ENCODE data around the gene HIGD1C.

HIGD1C gene

GRCh38 chr12:50981319-50982239 is 29.2 kb downstream of the HIGD1C start:
- TF ChIP-seq CTCF (IDR thresholded peaks at IDR 0.05): no peak
- peaks cover 5% of the 10 kb centered on the region for H3K9me3 Mint-ChIP-seq
- DNase-seq: no peak
- H3K27ac Mint-ChIP-seq: no peak overlapping the region
- no peaks in the 10 kb centered on the region for H3K4me1 Mint-ChIP-seq
- no peak overlapping the region for H3K4me3 Mint-ChIP-seq
- peaks cover 24% of the 10 kb centered on the region for H3K36me3 Mint-ChIP-seq (ENCODE audit: low read depth)
- H3K27me3 Mint-ChIP-seq (ENCODE audit: low read depth, poor library complexity): no peaks in the 10 kb centered on the region

- Mint-ChIP-seq H3K9me3 (no peaks in the 10 kb centered on the region), H3K4me1 (no peaks in the 10 kb centered on the region), H3K36me3 (ENCODE audit: low read depth) (peaks cover 25% of the 10 kb centered on the region), H3K27me3 (ENCODE audit: low read depth, poor library complexity) (no peaks in the 10 kb centered on the region), H3K27ac (no peak overlapping the region), H3K4me3 (no peak overlapping the region)
- TF ChIP-seq CTCF (IDR thresholded peaks at IDR 0.05): no peak
- DNase-seq: no peak
Observed at GRCh38 chr12:50984586-50985298, 32.4 kb downstream of the HIGD1C start.

GRCh38 chr12:50985322-50985721 is 33.0 kb downstream of the HIGD1C start:
- peaks cover 23% of the 10 kb centered on the region for H3K36me3 Mint-ChIP-seq (ENCODE audit: low read depth)
- H3K9me3 Mint-ChIP-seq: no peaks in the 10 kb centered on the region
- no peak for DNase-seq
- H3K4me1 Mint-ChIP-seq: no peaks in the 10 kb centered on the region
- no peak overlapping the region for H3K27ac Mint-ChIP-seq
- no peak for TF ChIP-seq CTCF (IDR thresholded peaks at IDR 0.05)
- no peaks in the 10 kb centered on the region for H3K27me3 Mint-ChIP-seq (ENCODE audit: low read depth, poor library complexity)
- H3K4me3 Mint-ChIP-seq: no peak overlapping the region

GRCh38 chr12:50986966-50987737 is 34.8 kb downstream of the HIGD1C start:
- Mint-ChIP-seq H3K9me3 (no peaks in the 10 kb centered on the region), H3K4me3 (no peak overlapping the region), H3K27ac (peak overlapping the region; percentile 52), H3K36me3 (ENCODE audit: low read depth) (peaks cover 34% of the 10 kb centered on the region), H3K4me1 (no peaks in the 10 kb centered on the region), H3K27me3 (ENCODE audit: low read depth, poor library complexity) (no peaks in the 10 kb centered on the region)
- DNase-seq: peak; percentile 7
- peak; percentile 22 for TF ChIP-seq CTCF (IDR thresholded peaks at IDR 0.05)

GRCh38 chr12:50988051-50988450 is 35.7 kb downstream of the HIGD1C start:
- Mint-ChIP-seq H3K27me3 (ENCODE audit: low read depth, poor library complexity) (no peaks in the 10 kb centered on the region), H3K27ac (peak overlapping the region; percentile 93), H3K36me3 (ENCODE audit: low read depth) (peaks cover 42% of the 10 kb centered on the region), H3K9me3 (no peaks in the 10 kb centered on the region), H3K4me3 (no peak overlapping the region), H3K4me1 (no peaks in the 10 kb centered on the region)
- no peak for DNase-seq
- no peak for TF ChIP-seq CTCF (IDR thresholded peaks at IDR 0.05)

Measured in nephron progenitor cell (in vitro differentiated cells).